BLaER1 treated with 17β-estradiol and CSF1 and Interleukin-3, amounts not matched to agents 10 nM and 100 nM (cell line): Measurements from ENCODE around the gene CEP128.
A peak's percentile ranks its signal among the peaks of the same experiment; 100 is the strongest.

Source experiments
- H3K27ac ChIP-seq, 11 experiments: shearing (Covaris generic); formaldehyde crosslinking; 2 replicates each; pipeline ENCODE4 v1.8.1; 2022
- H3K27me3 ChIP-seq, 11 experiments: shearing (Covaris generic); formaldehyde crosslinking; 2 replicates each; pipeline ENCODE4 v1.8.1; 2022
- H3K36me3 ChIP-seq, 11 experiments: shearing (Covaris generic); formaldehyde crosslinking; 2 replicates each; pipeline ENCODE4 v1.8.1; 2022
- H3K4me1 ChIP-seq, 10 experiments: shearing (Covaris generic); formaldehyde crosslinking; 2 replicates each; pipeline ENCODE4 v1.8.1; 2022
- H3K4me2 ChIP-seq, 11 experiments: shearing (Covaris generic); formaldehyde crosslinking; 2 replicates each; pipeline ENCODE4 v1.8.1; 2022
- H3K4me3 ChIP-seq, 10 experiments: shearing (Covaris generic); formaldehyde crosslinking; 2 replicates each; pipeline ENCODE4 v1.8.1; 2022
- H3K9ac ChIP-seq, 11 experiments: shearing (Covaris generic); formaldehyde crosslinking; 2 replicates each; pipeline ENCODE4 v1.8.1; 2022
- H3K9me3 ChIP-seq, 11 experiments: shearing (Covaris generic); formaldehyde crosslinking; replicated peaks in 1 of 11; 2 replicates each; pipeline ENCODE4 v1.8.1; 2022
- H4K20me1 ChIP-seq, 11 experiments: shearing (Covaris generic); formaldehyde crosslinking; 2 replicates each; pipeline ENCODE4 v1.8.1; 2022
- Cebpa-rat ChIP-seq, 11 experiments: shearing (Covaris generic); IDR thresholded peaks; 2 replicates each; pipeline ENCODE4 v1.8.1; 2022

CEP128 gene

GRCh38 chr14:80714474-80714873 is 227.1 kb downstream of the CEP128 start:
- TF ChIP-seq Cebpa-rat (IDR thresholded peaks at IDR 0.05), result no peak
- Histone ChIP-seq H3K36me3 (peaks cover 0 to 11% (median 0%) of the 10 kb centered on the region in 11 experiments; a peak in 5 of 22 replicates), H3K4me2 (peak overlapping the region in 10 of 11 experiments; percentile 17 to 77 (median 60); a peak in 17 of 22 replicates), H3K27ac (peak overlapping the region in 1 of 11 experiments; percentile 22; a peak in 1 of 22 replicates), H3K9ac (no peak overlapping the region), H3K4me3 (no peak overlapping the region), H3K4me1 (peaks cover 0 to 56% (median 24%) of the 10 kb centered on the region in 10 experiments; a peak in 18 of 20 replicates), H3K9me3 (peaks cover 0 to 13% (median 10%) of the 10 kb centered on the region in 11 experiments; a peak in 11 of 22 replicates), H4K20me1 (peaks cover 0 to 6% (median 0%) of the 10 kb centered on the region in 11 experiments; a peak in 1 of 22 replicates), H3K27me3 (no peaks in the 10 kb centered on the region)

GRCh38 chr14:80713076-80713850 is 228.3 kb downstream of the CEP128 start:
- peaks cover 0 to 6% (median 0%) of the 10 kb centered on the region in 11 experiments; a peak in 1 of 22 replicates for H4K20me1 ChIP-seq
- H3K36me3 ChIP-seq, result peaks cover 0 to 11% (median 0%) of the 10 kb centered on the region in 11 experiments; a peak in 4 of 22 replicates
- no peak overlapping the region for H3K9ac ChIP-seq
- H3K27me3 ChIP-seq, result no peaks in the 10 kb centered on the region
- no peak overlapping the region for H3K27ac ChIP-seq
- H3K4me2 ChIP-seq, result peak overlapping the region in 5 of 11 experiments; percentile 5 to 72 (median 61); a peak in 8 of 22 replicates
- no peak for TF ChIP-seq Cebpa-rat (IDR thresholded peaks at IDR 0.05)
- peaks cover 0 to 56% (median 24%) of the 10 kb centered on the region in 10 experiments; a peak in 18 of 20 replicates for H3K4me1 ChIP-seq
- H3K4me3 ChIP-seq, result no peak overlapping the region
- peaks cover 0 to 13% (median 8%) of the 10 kb centered on the region in 11 experiments; a peak in 11 of 22 replicates for H3K9me3 ChIP-seq

DNA sequence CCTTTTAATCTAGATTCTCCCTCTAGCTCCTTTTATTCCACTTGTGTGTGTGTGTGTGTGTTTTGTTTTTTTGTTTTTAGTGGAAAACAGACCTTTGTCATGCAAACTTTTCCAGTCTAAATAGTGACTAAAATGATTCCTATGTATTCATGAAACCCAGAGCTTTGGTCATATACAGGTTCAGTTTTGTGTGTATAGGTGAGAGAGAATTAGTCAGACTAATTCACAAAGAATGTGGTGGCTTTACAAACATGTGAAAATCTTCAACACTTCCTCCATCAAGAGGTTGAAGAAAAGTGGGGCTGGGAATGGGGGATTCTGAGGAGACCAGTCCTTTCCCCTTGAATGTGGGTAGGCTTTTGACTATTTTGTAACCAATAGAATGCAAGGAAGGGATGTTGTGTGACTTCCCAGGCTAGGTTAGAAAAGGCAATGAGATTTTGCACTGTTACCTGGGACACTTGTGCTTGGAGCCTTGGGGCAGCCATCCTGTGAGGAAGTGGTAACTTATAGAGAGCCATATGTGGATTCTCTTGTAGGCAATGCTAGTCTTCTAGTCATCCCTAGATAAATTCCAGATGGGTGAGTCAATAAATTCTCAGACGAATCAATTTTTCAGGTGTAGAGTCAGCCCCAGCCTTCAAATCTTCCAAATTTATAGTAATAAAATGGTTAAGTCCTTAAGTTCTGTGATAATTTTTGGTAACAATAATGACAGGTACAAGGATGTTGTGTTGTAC is 236.1 kb downstream of the CEP128 start:
- Histone ChIP-seq H3K27ac (no peak overlapping the region), H3K36me3 (peaks cover 0 to 28% (median 7%) of the 10 kb centered on the region in 11 experiments; a peak in 13 of 22 replicates), H3K4me1 (no peaks in the 10 kb centered on the region), H3K9ac (no peak overlapping the region), H3K27me3 (no peaks in the 10 kb centered on the region), H3K4me3 (no peak overlapping the region), H4K20me1 (no peaks in the 10 kb centered on the region), H3K4me2 (no peak overlapping the region), H3K9me3 (peaks cover 0 to 4% (median 0%) of the 10 kb centered on the region in 11 experiments; a peak in 1 of 22 replicates)
- TF ChIP-seq Cebpa-rat (IDR thresholded peaks at IDR 0.05), result no peak

DNA sequence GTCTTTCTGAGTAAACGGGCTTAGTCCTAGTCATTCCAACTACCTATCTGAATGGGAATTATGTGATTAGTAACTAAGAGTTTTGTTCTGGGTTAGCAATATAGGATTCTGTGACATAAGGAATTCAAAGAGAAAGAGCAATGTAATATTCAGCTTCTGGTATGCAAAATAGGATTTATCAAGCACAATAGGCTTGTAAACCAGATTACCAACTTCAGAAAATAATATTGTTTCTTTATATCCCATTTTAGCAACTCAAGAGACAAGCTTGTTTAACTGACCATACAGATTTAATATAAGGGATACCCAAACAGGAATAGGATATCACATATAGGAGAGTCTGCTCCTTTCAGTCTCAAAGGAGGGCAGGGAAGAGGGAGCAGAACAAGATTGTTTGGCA is 240.9 kb downstream of the CEP128 start:
- 0 out of 22 replicates have a peak, but pooled peaks cover 0 to 4% (median 0%) of the 10 kb centered on the region in 11 experiments for H3K9me3 ChIP-seq
- H3K4me2 ChIP-seq, result no peak overlapping the region
- H3K9ac ChIP-seq, result no peak overlapping the region
- no peak overlapping the region for H3K4me3 ChIP-seq
- H3K27me3 ChIP-seq, result no peaks in the 10 kb centered on the region
- no peaks in the 10 kb centered on the region for H3K4me1 ChIP-seq
- no peaks in the 10 kb centered on the region for H4K20me1 ChIP-seq
- no peak for TF ChIP-seq Cebpa-rat (IDR thresholded peaks at IDR 0.05)
- H3K27ac ChIP-seq, result no peak overlapping the region
- peaks cover 0 to 19% (median 6%) of the 10 kb centered on the region in 11 experiments; a peak in 13 of 22 replicates for H3K36me3 ChIP-seq

- H3K9me3 ChIP-seq, result peaks cover 0 to 7% (median 0%) of the 10 kb centered on the region in 11 experiments; a peak in 3 of 22 replicates
- no peak overlapping the region for H3K27ac ChIP-seq
- no peaks in the 10 kb centered on the region for H3K4me1 ChIP-seq
- H3K9ac ChIP-seq, result no peak overlapping the region
- H3K27me3 ChIP-seq, result no peaks in the 10 kb centered on the region
- peaks cover 0 to 12% (median 5%) of the 10 kb centered on the region in 11 experiments; a peak in 7 of 22 replicates for H3K36me3 ChIP-seq
- no peaks in the 10 kb centered on the region for H4K20me1 ChIP-seq
- TF ChIP-seq Cebpa-rat (IDR thresholded peaks at IDR 0.05), result no peak
- H3K4me3 ChIP-seq, result no peak overlapping the region
- no peak overlapping the region for H3K4me2 ChIP-seq
Observed at GRCh38 chr14:80699861-80700260, 241.7 kb downstream of the CEP128 start.

- TF ChIP-seq Cebpa-rat (IDR thresholded peaks at IDR 0.05), result no peak
- no peak overlapping the region for H3K4me2 ChIP-seq
- H3K27ac ChIP-seq, result no peak overlapping the region
- peaks cover 0 to 11% (median 0%) of the 10 kb centered on the region in 11 experiments; a peak in 4 of 22 replicates for H3K9me3 ChIP-seq
- no peak overlapping the region for H3K9ac ChIP-seq
- no peaks in the 10 kb centered on the region for H3K4me1 ChIP-seq
- H4K20me1 ChIP-seq, result no peaks in the 10 kb centered on the region
- no peaks in the 10 kb centered on the region for H3K27me3 ChIP-seq
- peaks cover 0 to 12% (median 5%) of the 10 kb centered on the region in 11 experiments; a peak in 7 of 22 replicates for H3K36me3 ChIP-seq
- no peak overlapping the region for H3K4me3 ChIP-seq
Observed at GRCh38 chr14:80698974-80699373, 242.6 kb downstream of the CEP128 start.

- Histone ChIP-seq H3K27me3 (no peaks in the 10 kb centered on the region), H3K4me2 (no peak overlapping the region), H3K4me3 (no peak overlapping the region), H4K20me1 (no peaks in the 10 kb centered on the region), H3K36me3 (peaks cover 0 to 5% (median under 1%) of the 10 kb centered on the region in 11 experiments; a peak in 3 of 22 replicates), H3K27ac (no peak overlapping the region), H3K4me1 (no peaks in the 10 kb centered on the region), H3K9ac (no peak overlapping the region), H3K9me3 (peaks cover 0 to 11% (median 0%) of the 10 kb centered on the region in 11 experiments; a peak in 4 of 22 replicates)
- no peak for TF ChIP-seq Cebpa-rat (IDR thresholded peaks at IDR 0.05)
Observed at GRCh38 chr14:80695869-80696268, 245.7 kb downstream of the CEP128 start.

GRCh38 chr14:80692903-80693302 is 248.6 kb downstream of the CEP128 start:
- no peak for TF ChIP-seq Cebpa-rat (IDR thresholded peaks at IDR 0.05)
- Histone ChIP-seq H4K20me1 (no peaks in the 10 kb centered on the region), H3K4me1 (no peaks in the 10 kb centered on the region), H3K27ac (no peak overlapping the region), H3K4me2 (no peak overlapping the region), H3K4me3 (no peak overlapping the region), H3K9ac (no peak overlapping the region), H3K36me3 (peaks cover 0 to 7% (median 0%) of the 10 kb centered on the region in 11 experiments; a peak in 4 of 22 replicates), H3K9me3 (peaks cover 0 to 11% (median 0%) of the 10 kb centered on the region in 11 experiments; a peak in 5 of 22 replicates), H3K27me3 (no peaks in the 10 kb centered on the region)

- Histone ChIP-seq H3K27ac (no peak overlapping the region), H3K36me3 (peaks cover 23 to 45% (median 31%) of the 10 kb centered on the region in 11 experiments; a peak in 21 of 22 replicates)
Observed at GRCh38 chr14:80681651-80682050, 259.9 kb downstream of the CEP128 start.

More at GRCh38 chr14:80681651-80682050, 259.9 kb downstream of the CEP128 start:
- no peak overlapping the region for H3K9ac ChIP-seq
- H3K4me2 ChIP-seq, result no peak overlapping the region
- TF ChIP-seq Cebpa-rat (IDR thresholded peaks at IDR 0.05), result no peak
- peaks cover 52 to 88% (median 68%) of the 10 kb centered on the region in 11 experiments for H3K9me3 ChIP-seq
- H4K20me1 ChIP-seq, result no peaks in the 10 kb centered on the region
- no peaks in the 10 kb centered on the region for H3K4me1 ChIP-seq
- no peaks in the 10 kb centered on the region for H3K27me3 ChIP-seq
- H3K4me3 ChIP-seq, result no peak overlapping the region
